H1 (cell line): ENCODE measurements around the gene CYP51A1. TPM values are rescaled to one million over a fixed set of nuclear protein-coding genes. Genes with fewer than 3 reads are reported as not detected.

ENCODE experiments used
- CTCF ChIA-PET: fragments of 300-600 bp; sonication (Branson Sonifier 250); formaldehyde crosslinking; loops from one replicate; lab custom pipeline; 2021; ENCODE audit not compliant: partially characterized antibody; lab: Charles Lee
- POLR2A ChIA-PET: fragments of 300-600 bp; sonication (Branson Sonifier 250); formaldehyde crosslinking; loops from one replicate; lab custom pipeline; 2021; ENCODE audit warnings: inconsistent platforms; ENCODE audit not compliant: partially characterized antibody; lab: Charles Lee
- DNase-seq, 2 experiments: peaks; one replicate each; pipeline versions ENCODE4 v3.0.0 to v3.0.0-alpha.2; 2010 to 2022; ENCODE audit warnings: low spot score in 2 of 2, low read depth in 1 of 2, mixed read lengths in 1 of 2
- FAIRE-seq: peaks from 2 replicates; lab custom pipeline; 2011; peaks lifted over from hg19 to GRCh38; lab: Jason Lieb, UNC
- H2AFZ ChIP-seq: 2 replicates; pipeline ENCODE4 v1.8.1; 2012; ENCODE audit warnings: low read length, inconsistent platforms
- H2AK5ac ChIP-seq: 2 replicates; pipeline ENCODE4 v1.6.1; 2013; ENCODE audit warnings: low read depth, low read length
- H2BK120ac ChIP-seq: replicated peaks from 2 replicates; pipeline ENCODE3; 2013; ENCODE audit warnings: low read depth, low read length, inconsistent platforms
- H2BK12ac ChIP-seq: 2 replicates; pipeline ENCODE4 v1.6.1; 2013; ENCODE audit warnings: low read depth, low read length
- H2BK15ac ChIP-seq: 2 replicates; pipeline ENCODE4 v1.6.1; 2013; ENCODE audit warnings: low read length
- H2BK20ac ChIP-seq: 2 replicates; pipeline ENCODE4 v1.6.1; 2013; ENCODE audit warnings: low read length
- H2BK5ac ChIP-seq: 2 replicates; pipeline ENCODE4 v1.6.1; 2013; ENCODE audit warnings: low read depth, low read length
- H3K14ac ChIP-seq: 2 replicates; pipeline ENCODE4 v1.6.1; 2013; ENCODE audit warnings: inconsistent platforms; ENCODE audit not compliant: insufficient read length
- H3K18ac ChIP-seq: 2 replicates; pipeline ENCODE4 v1.6.1; 2013; ENCODE audit warnings: low read length; ENCODE audit errors: extremely low read depth
- H3K23ac ChIP-seq: 2 replicates; pipeline ENCODE4 v1.6.1; 2013; ENCODE audit warnings: inconsistent platforms; ENCODE audit not compliant: insufficient read length
- H3K23me2 ChIP-seq: 2 replicates; pipeline ENCODE4 v1.6.1; 2013; ENCODE audit warnings: low read depth, low read length
- H3K27ac ChIP-seq: 2 replicates; pipeline ENCODE4 v1.6.1; 2011; ENCODE audit warnings: low read depth, low read length, inconsistent platforms
- H3K27me3 ChIP-seq, 4 experiments: replicated peaks in 1 of 4; 1 replicate in 1 of 4; 2 replicates in 3 of 4; pipeline versions ENCODE4 v1.6.1 to v1.8.1; 2011 to 2013; ENCODE audit warnings: low read length in 3 of 4, mild to moderate bottlenecking in 3 of 4, inconsistent platforms in 2 of 4, mixed read lengths in 2 of 4, moderate library complexity in 1 of 4; ENCODE audit not compliant: control insufficient read depth in 3 of 4, insufficient read depth in 3 of 4; ENCODE audit errors: extremely low read depth in 1 of 4
- H3K36me3 ChIP-seq, 4 experiments: 2 replicates each; pipeline versions ENCODE4 v1.6.1 to v1.8.1; 2011 to 2013; ENCODE audit warnings: mild to moderate bottlenecking in 4 of 4, low read length in 3 of 4, moderate library complexity in 2 of 4, control low read depth in 1 of 4, inconsistent platforms in 1 of 4; ENCODE audit not compliant: insufficient read depth in 4 of 4, control insufficient read depth in 2 of 4
- H3K4ac ChIP-seq: replicated peaks from 2 replicates; pipeline ENCODE3; 2013; ENCODE audit warnings: low read length, low read depth, mixed read lengths, inconsistent platforms; ENCODE audit not compliant: insufficient read length
- H3K4me1 ChIP-seq, 4 experiments: replicated peaks in 1 of 4; 1 replicate in 1 of 4; 2 replicates in 3 of 4; pipeline versions ENCODE4 v1.6.1 to v1.8.1; 2011 to 2013; ENCODE audit warnings: low read length in 3 of 4, inconsistent platforms in 2 of 4, mixed read lengths in 1 of 4; ENCODE audit not compliant: insufficient read depth in 4 of 4, control insufficient read depth in 3 of 4
- H3K4me2 ChIP-seq, 2 experiments: 2 replicates each; pipeline versions ENCODE4 v1.6.1 to v1.8.1; 2011 to 2013; ENCODE audit warnings: low read depth in 2 of 2, low read length in 2 of 2, control low read depth in 1 of 2, inconsistent platforms in 1 of 2, mild to moderate bottlenecking in 1 of 2; ENCODE audit not compliant: insufficient read depth in 1 of 2
- H3K4me3 ChIP-seq, 4 experiments: fragments of 200-600, 300-600 bp in 1 of 4; sonication (generic), shearing (Covaris generic), sonication (Bioruptor Twin) in 1 of 4; 2 replicates each; pipeline versions ENCODE4 v1.5.1 to v1.8.1; 2011 to 2016; ENCODE audit warnings: low read length in 4 of 4, low read depth in 3 of 4, control low read depth in 2 of 4, inconsistent platforms in 2 of 4, mild to moderate bottlenecking in 2 of 4, mixed read lengths in 1 of 4, moderate library complexity in 1 of 4; ENCODE audit not compliant: insufficient read depth in 2 of 4; ENCODE audit errors: extremely low read depth in 1 of 4
- H3K56ac ChIP-seq: replicated peaks from 2 replicates; pipeline ENCODE3; 2013; ENCODE audit warnings: low read depth, mild to moderate bottlenecking, mixed read lengths, low read length, inconsistent platforms; ENCODE audit not compliant: insufficient read length
- H3K79me1 ChIP-seq: 2 replicates; pipeline ENCODE4 v1.6.1; 2013; ENCODE audit warnings: low read depth, low read length, control low read depth
- H3K79me2 ChIP-seq, 2 experiments: 2 replicates each; pipeline versions ENCODE4 v1.6.1 to v1.8.1; 2012 to 2013; ENCODE audit warnings: low read length in 2 of 2, mild to moderate bottlenecking in 2 of 2, inconsistent platforms in 1 of 2; ENCODE audit not compliant: insufficient read depth in 2 of 2, control insufficient read depth in 1 of 2
- H3K9ac ChIP-seq, 4 experiments: replicated peaks in 1 of 4; 1 replicate in 1 of 4; 2 replicates in 3 of 4; pipeline versions ENCODE4 v1.6.1 to v1.8.1; 2011 to 2013; ENCODE audit warnings: low read depth in 3 of 4, low read length in 3 of 4, control low read depth in 2 of 4, mild to moderate bottlenecking in 2 of 4, moderate library complexity in 2 of 4, inconsistent platforms in 1 of 4; ENCODE audit errors: extremely low read depth in 1 of 4
- H3K9me3 ChIP-seq, 2 experiments: 2 replicates each; pipeline versions ENCODE4 v1.6.1 to v1.8.1; 2012 to 2013; ENCODE audit warnings: mild to moderate bottlenecking in 2 of 2, moderate library complexity in 2 of 2, control low read depth in 1 of 2, inconsistent platforms in 1 of 2, low read depth in 1 of 2, low read length in 1 of 2, mixed read lengths in 1 of 2; ENCODE audit not compliant: insufficient read depth in 2 of 2
- H4K20me1 ChIP-seq, 2 experiments: replicated peaks in 1 of 2; 2 replicates each; pipeline versions ENCODE3 to v1.8.1; 2011 to 2013; ENCODE audit warnings: inconsistent platforms in 2 of 2, low read length in 2 of 2, mild to moderate bottlenecking in 1 of 2; ENCODE audit not compliant: insufficient read depth in 2 of 2, control insufficient read depth in 1 of 2
- H4K5ac ChIP-seq: 2 replicates; pipeline ENCODE4 v1.6.1; 2013; ENCODE audit warnings: low read length, low read depth, mixed read lengths, inconsistent platforms; ENCODE audit not compliant: insufficient read length
- H4K8ac ChIP-seq: 2 replicates; pipeline ENCODE4 v1.8.0; 2013; ENCODE audit warnings: mild to moderate bottlenecking, moderate library complexity, low read length, inconsistent platforms; ENCODE audit not compliant: insufficient read depth; ENCODE audit errors: extremely low read depth
- H4K91ac ChIP-seq: replicated peaks from 2 replicates; pipeline ENCODE3; 2013; ENCODE audit warnings: low read length, mixed read lengths, inconsistent platforms; ENCODE audit not compliant: insufficient read length
- ASH2L ChIP-seq: fragments of 200-600, 300-600 bp; sonication (generic); IDR thresholded peaks from one replicate; pipeline ENCODE4 v1.7.1; 2017; ENCODE audit warnings: low read length
- EGR1 ChIP-seq: IDR thresholded peaks from 2 replicates; pipeline ENCODE4 v1.6.1; 2011; ENCODE audit warnings: low read depth, low read length, borderline replicate concordance
- HDAC6 ChIP-seq: IDR thresholded peaks from one replicate; pipeline ENCODE4 v1.7.1; 2012; ENCODE audit warnings: low read depth, mild to moderate bottlenecking, inconsistent platforms, low read length, moderate library complexity
- KDM1A ChIP-seq: fragments of 200-600, 300-600 bp; sonication (generic); IDR thresholded peaks from 2 replicates; pipeline ENCODE4 v1.7.1; 2016; ENCODE audit warnings: mild to moderate bottlenecking, low read length, borderline replicate concordance
- RAD21 ChIP-seq, 2 experiments: IDR thresholded peaks in 1 of 2; conservative IDR thresholded peaks in 1 of 2; 2 replicates each; pipeline ENCODE4 v1.6.1; 2011; ENCODE audit warnings: low read depth in 2 of 2, low read length in 2 of 2, improper control_type of control experiment in 1 of 2, inconsistent platforms in 1 of 2, mild to moderate bottlenecking in 1 of 2, moderate library complexity in 1 of 2
- RBBP5 ChIP-seq: IDR thresholded peaks from 2 replicates; pipeline ENCODE4 v1.7.1; 2012; ENCODE audit warnings: low read depth, mild to moderate bottlenecking, inconsistent platforms, low read length, moderate library complexity, borderline replicate concordance
- RXRA ChIP-seq: IDR thresholded peaks from 2 replicates; pipeline ENCODE4 v1.6.1; 2011; ENCODE audit warnings: low read depth, mild to moderate bottlenecking, low read length, moderate library complexity; ENCODE audit not compliant: insufficient read depth
- SIN3A ChIP-seq, 2 experiments: IDR thresholded peaks in 1 of 2; conservative IDR thresholded peaks in 1 of 2; 2 replicates each; pipeline ENCODE4 v1.6.1; 2011 to 2012; ENCODE audit warnings: low read length in 2 of 2, improper control_type of control experiment in 1 of 2, low read depth in 1 of 2, mild to moderate bottlenecking in 1 of 2
- SP4 ChIP-seq: IDR thresholded peaks from 2 replicates; pipeline ENCODE4 v1.6.1; 2012; ENCODE audit warnings: low read length, inconsistent platforms
- TAF1 ChIP-seq: IDR thresholded peaks from 2 replicates; pipeline ENCODE4 v1.6.1; 2011; ENCODE audit warnings: mild to moderate bottlenecking, low read depth, low read length
- TCF12 ChIP-seq: IDR thresholded peaks from 2 replicates; pipeline ENCODE4 v1.6.1; 2011; ENCODE audit warnings: low read depth, mild to moderate bottlenecking, low read length
- WGBS, 2 experiments: shearing (Covaris generic) in 1 of 2; methylation state at CpG; one replicate each; pipeline versions ENCODE4 v1.1.6 to v1.1.7; 2013 to 2015; ENCODE audit warnings: low lambda C conversion rate in 2 of 2, mixed read lengths in 2 of 2, inconsistent platforms in 1 of 2, low coverage in 1 of 2, missing lambda C conversion rate in 1 of 2; ENCODE audit not compliant: insufficient replicate concordance in 2 of 2, insufficient coverage in 1 of 2, insufficient read length in 1 of 2; ENCODE audit errors: extremely low coverage in 1 of 2, missing lambda C conversion rate in 1 of 2; 5-methylcytosine and 5-hydroxymethylcytosine counted together
- polyA plus RNA-seq, 7 experiments: library from polyadenylated mRNA; depleted of rRNA in 3 of 7; stranded (reverse) in 5 of 7; unstranded in 2 of 7; fragments of >200 nt in 5 of 7; fragments of 200-250 nt in 2 of 7; gene quantifications; 1 replicate in 5 of 7; 2 replicates in 1 of 7; 4 replicates in 1 of 7; pipeline versions ENCODE4 v1.2.1 to v1.2.3, GENCODE V29; 2011 to 2013; ENCODE audit warnings: missing spikeins in 2 of 7, mixed read lengths in 2 of 7
- total RNA-seq: library from RNA; stranded (reverse); fragmentation: NEBNext Ultra II Directional; extraction: Animal tissue kit (Norgen Biotek cat#: 25700); gene quantifications from 2 replicates; pipeline ENCODE4 v1.2.1, GENCODE V29; 2021

The CYP51A1 gene
- total and polyA plus RNA-seq, 2 of the 8 experiments (the other 6 are each of a cell fraction or from before 2014, with no cell fraction given): 9.8 to 111 TPM

DNA sequence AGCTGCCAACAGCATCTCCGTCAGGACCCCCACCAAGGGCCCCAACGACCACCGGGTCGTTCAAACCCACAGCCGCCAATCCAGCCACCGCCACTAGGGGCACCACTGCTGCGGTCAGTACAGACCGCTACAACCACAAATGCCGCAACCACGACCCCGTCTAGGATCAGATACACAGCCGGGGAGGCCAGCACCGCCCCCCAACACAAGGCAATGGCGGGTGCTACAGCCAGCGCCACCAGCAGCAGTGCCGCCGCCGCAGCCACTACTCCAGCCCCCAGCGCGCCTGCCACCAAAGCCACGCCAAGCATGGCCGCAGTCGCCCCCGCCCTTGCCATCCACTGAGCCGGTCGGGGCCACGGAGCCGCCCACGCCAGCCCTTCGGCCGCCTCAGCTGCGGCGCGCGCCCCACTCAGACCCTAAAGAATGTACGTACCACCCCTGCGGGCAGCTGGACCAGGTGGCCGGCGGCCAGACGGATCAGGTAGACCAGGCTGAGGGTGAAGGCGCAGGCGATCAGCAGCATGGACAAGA, 473 bp downstream of the CYP51A1 start:
- Histone ChIP-seq H4K5ac (peak overlapping the region; percentile 51), H3K4ac (peak overlapping the region; percentile 90), H3K4me1 (peaks cover 0 to 6% (median 0%) of the 10 kb centered on the region in 4 experiments; a peak in 4 of 7 replicates), H3K9ac (peak overlapping the region; percentile 79 to 96 (median 90)), H3K4me2 (peak overlapping the region; percentile 73 to 75), H3K56ac (peak overlapping the region; percentile 80), H3K23ac (no peak overlapping the region), H3K79me2 (peaks cover 6 to 43% of the 10 kb centered on the region in 2 experiments; a peak in 3 of 4 replicates), H2BK20ac (0 out of 2 replicates have a peak overlapping the region, but pooled peaks have one; percentile 32), H2BK12ac (peak overlapping the region; percentile 80; the same call in 1 of the 2 replicates), H3K79me1 (no peaks in the 10 kb centered on the region; the same call in 1 of the 2 replicates), H2BK120ac (no peak overlapping the region), H2BK5ac (peak overlapping the region; percentile 99), H4K91ac (peak overlapping the region; percentile 77), H3K14ac (no peak overlapping the region), H4K8ac (peak overlapping the region; percentile 96), H3K18ac (peak overlapping the region; percentile 87), H3K27ac (peak overlapping the region; percentile 94; the same call in 1 of the 2 replicates), H4K20me1 (peaks cover 0 to 5% of the 10 kb centered on the region in 2 experiments), H2AFZ (peak overlapping the region; percentile 18; the same call in 1 of the 2 replicates), H3K27me3 (no peaks in the 10 kb centered on the region), H3K9me3 (no peaks in the 10 kb centered on the region), H3K4me3 (peak overlapping the region; percentile 74 to 97 (median 89)), H2AK5ac (no peak overlapping the region), H3K36me3 (peaks cover 0 to 26% (median 8%) of the 10 kb centered on the region in 4 experiments; a peak in 6 of 8 replicates), H3K23me2 (no peaks in the 10 kb centered on the region; the same call in 1 of the 2 replicates), H2BK15ac (no peak overlapping the region)
- no peak for FAIRE-seq
- peak; percentile 50 to 98 for DNase-seq
- CTCF ChIA-PET: interaction anchor here (0.7 to 2.8 kb wide), 15 partner anchors 9 to 333 kb away, joined by 3 to 14 read pairs (median 4); partner anchors contain the start of genes GATAD1 and LRRD1
- WGBS, 2 experiments: 1% methylated on average over 28 of the region's 42 CpGs; no CpG with 5 or more reads in 1 of the 2 experiments
- POLR2A ChIA-PET: interaction anchor here (1.0 to 2.0 kb wide), 8 partner anchors 9 to 313 kb away, joined by 4 to 12 read pairs (median 6); partner anchors contain the start of genes ANKIB1, GATAD1, KRIT1 and LRRD1
- no peak for TF ChIP-seq SP4
- TF ChIP-seq KDM1A: peak; percentile 58; the same call in 1 of the 2 replicates
- 0 out of 2 replicates have a peak, but pooled peaks have one; percentile 73 for TF ChIP-seq EGR1
- TF ChIP-seq RXRA: no peak
- no peak for TF ChIP-seq HDAC6
- TF ChIP-seq TAF1: 0 out of 2 replicates have a peak, but pooled peaks have one; percentile 32
- TF ChIP-seq ASH2L: no peak
- TF ChIP-seq RAD21 (IDR thresholded peaks at IDR 0.05 in 1 of 2, conservative IDR thresholded peaks at IDR 0.05 in 1 of 2; ENCODE audit: low read depth in 2 of 2, low read length in 2 of 2): peak; percentile 54 to 63
- TF ChIP-seq SIN3A (conservative IDR thresholded peaks at IDR 0.05 in 1 of 2, IDR thresholded peaks at IDR 0.05 in 1 of 2; ENCODE audit: low read depth in 1 of 2, low read length in 2 of 2): peak in 1 of 2 experiments; percentile 79; a peak in 1 of 4 replicates
- 0 out of 2 replicates have a peak, but pooled peaks have one; percentile 28 for TF ChIP-seq TCF12
- peak; percentile 62; the same call in 1 of the 2 replicates for TF ChIP-seq RBBP5
